HG03469 (cell line): ENCODE results near the gene SEMA3F.
"Not testable (repeated sequence)": the region's sequence is repeated elsewhere in the genome, so short reads cannot be mapped to it uniquely, and the experiment has no call there.

Experiments
- ATAC-seq: cut with Tn5 transposase; IDR thresholded peaks from one replicate; pipeline ENCODE4 v1.9.1; 2021; ENCODE audit warnings: mild to moderate bottlenecking, moderate library complexity, moderate number of reproducible peaks; ENCODE audit not compliant: unreplicated experiment

Gene SEMA3F

DNA sequence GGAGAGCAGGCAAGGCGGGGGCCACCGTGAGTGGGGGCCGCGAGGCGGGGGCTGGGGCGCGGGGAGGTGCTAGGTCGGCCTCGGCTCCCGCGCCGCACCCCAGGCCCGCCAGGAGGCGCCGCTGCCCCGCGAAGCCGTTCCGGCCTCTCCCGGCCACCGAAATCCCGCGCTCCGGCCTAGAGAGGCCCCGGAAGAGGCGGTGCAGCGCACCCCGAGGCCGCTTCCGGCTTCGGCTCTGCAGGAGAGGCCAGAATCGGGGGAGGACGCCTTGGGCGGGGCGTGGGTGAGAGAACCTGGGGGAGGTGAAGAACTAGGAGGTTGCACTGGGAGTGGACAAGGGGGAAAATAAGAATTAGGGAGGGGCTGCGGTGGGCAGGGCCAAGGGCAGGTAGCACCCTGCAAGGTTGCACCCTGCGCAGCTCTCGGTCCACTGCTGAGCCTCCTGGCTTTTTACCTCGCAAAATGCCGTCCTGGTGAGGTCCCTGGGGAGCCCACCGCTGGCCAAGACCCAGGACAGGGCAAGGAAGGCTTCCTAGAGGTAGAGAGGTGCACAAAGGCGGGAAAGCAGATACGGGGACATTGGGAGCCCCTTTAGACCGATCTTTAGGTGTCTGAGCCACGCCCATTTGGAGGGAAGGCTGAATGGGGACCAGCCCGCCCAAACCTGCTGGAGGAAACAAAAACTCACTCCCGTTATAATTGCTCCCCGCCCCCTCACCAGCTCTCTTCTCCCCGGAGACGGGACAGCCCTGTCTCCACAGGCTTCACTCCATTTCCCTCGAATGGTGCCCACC lies 72.5 kb downstream of the SEMA3F start:
- ATAC-seq: peak; percentile 69

- not testable (repeated sequence) for ATAC-seq
Measured at GRCh38 chr3:50228184-50228763, 73.2 kb downstream of the SEMA3F start.

DNA sequence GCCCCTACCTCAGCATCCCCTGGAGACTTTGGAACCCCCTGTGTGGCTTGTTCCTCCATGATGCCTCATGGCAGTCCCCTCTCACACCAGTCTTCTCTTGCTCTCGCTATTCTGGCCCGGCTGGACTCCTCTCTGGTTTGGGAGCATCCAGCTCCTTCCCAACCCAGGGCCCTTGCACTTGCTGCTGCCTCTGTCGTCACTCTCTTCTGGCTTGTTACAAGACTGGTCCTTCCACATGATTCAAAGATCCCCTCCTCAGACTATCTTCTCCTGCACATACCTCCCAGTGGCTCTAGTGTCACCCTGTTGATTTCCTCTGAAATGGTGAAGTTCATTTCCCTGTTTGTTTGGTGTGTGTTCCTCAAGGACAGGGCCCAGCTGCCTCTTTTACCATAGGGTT lies 74.4 kb downstream of the SEMA3F start:
- no peak for ATAC-seq

GRCh38 chr3:50230104-50230793 lies 75.1 kb downstream of the SEMA3F start:
- ATAC-seq: no peak

DNA sequence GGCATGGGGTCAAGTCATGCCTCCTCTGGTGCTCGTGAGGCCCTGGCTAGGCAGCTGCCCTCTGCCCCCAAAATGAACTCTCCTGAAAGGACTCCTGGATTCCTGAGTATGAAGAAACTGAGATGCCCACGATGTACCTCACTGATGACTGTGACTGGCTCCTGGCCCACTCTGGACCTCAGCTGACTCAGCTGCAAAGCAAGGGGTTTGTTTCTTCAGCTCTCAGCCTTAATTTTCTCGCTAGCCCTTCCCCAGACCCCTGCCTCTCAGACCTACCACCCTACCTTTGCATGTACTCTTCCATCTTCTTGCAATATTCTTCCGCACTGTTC lies 75.6 kb downstream of the SEMA3F start:
- no peak for ATAC-seq

DNA sequence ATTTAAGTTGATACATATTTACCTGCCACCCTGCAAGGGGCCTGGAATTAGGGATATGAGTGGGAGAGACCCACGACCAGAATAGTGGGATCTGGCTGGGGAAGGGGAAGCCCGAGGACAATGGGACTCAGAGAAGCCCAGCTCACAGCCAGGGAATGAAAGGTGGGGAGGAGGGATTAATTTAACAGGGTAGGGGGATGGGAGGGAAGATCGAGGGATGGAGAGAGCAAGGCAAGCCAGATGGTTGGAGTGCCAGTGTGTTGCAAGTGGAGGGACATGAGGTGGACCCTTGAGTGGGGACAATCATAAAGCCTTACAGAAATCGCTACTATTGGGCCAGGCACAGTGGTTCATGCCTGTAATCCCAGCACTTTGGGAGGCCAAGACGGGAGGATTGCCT lies 76.5 kb downstream of the SEMA3F start:
- ATAC-seq: no peak

DNA sequence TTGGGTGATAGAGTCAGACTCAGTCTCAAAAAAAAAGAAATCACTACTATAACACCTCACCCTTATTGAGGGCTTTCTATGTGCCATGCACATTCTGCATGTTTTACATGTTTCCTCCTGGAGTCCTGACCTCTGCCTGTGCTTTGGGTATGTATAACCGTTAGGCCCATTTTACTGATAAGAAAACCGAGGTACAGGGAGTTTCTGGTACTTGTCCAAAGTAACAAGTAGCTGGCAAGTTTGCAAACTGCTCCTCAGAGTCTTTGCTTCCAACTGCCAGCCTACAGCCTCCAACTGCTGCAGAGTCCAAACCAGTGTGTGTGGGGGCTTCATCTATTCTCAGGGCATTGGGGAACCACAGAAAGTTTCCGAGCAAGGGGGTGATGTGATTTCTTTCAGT lies 77.2 kb downstream of the SEMA3F start:
- no peak for ATAC-seq

- no peak for ATAC-seq
Measured at GRCh38 chr3:50233176-50233575, 78.1 kb downstream of the SEMA3F start.

DNA sequence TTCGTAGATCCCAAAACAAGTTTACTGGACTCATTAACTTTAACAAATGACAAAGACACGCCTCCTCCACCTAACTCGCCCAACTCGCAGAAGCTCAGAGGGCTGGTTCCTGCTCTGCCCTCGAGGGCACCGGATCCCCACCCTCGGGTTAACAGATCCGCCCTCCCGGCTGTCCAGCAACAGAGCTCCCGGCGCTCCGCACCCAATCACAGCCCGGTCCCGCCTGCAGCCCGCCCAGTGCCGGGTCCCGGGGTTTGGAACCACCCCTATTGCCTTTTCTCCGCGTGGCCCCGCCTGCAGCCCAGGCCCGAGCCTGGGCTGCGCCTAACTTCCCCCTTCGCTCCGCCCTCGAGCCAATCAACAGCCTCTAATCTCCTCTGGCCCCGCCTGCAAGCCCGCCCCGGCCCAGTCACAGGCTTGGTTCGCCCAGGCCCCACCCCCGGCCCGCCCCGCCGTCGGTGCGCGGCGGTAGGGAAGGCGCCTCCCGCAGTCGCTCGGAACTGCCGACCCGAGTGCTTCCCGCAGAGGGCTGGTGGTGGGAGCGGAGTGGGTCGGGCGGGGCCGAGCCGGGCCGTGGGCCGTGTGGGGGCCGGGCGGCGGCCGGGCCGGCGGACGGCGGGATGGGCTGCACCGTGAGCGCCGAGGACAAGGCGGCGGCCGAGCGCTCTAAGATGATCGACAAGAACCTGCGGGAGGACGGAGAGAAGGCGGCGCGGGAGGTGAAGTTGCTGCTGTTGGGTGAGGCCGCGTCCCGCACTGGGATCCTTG lies 80.8 kb downstream of the SEMA3F start, which contains the start of gene GNAI2:
Gene GNAI2 (plus strand): TSS at position 489 of the 768 bp plus-strand sequence. CDS start 132 bp downstream, at position 621.
- ATAC-seq: peak; percentile 81

DNA sequence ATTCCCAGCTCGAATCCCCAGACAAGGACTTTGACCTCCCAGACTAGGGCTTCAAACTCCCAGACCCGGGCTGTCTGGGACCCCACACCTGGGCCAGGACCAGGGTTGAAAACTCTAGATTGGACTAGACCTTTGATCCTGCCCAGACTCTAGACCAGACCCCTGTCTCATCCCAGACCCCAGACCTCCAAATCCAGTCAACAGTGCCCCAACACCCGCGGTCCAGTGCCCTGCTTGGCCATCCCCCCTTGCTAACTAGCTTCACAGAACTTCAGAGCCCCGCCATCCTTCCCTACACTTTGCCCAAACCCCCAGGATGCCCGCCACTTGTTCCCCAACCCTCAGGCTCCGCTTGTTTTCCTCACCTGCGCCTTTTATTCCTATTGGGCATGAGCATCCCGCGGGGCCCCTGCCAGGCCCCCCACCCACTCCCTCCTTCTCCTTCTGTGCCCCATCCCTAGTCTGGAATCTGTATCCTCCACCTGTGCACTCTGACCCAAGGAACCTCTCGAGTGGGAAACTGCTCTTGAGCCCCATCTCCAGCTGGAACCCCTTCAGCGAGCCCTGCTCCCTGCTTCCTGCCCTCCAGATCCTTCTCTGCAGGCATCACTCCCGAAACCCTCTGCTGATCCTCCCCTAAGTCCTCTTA lies 81.5 kb downstream of the SEMA3F start:
- ATAC-seq: no peak

DNA sequence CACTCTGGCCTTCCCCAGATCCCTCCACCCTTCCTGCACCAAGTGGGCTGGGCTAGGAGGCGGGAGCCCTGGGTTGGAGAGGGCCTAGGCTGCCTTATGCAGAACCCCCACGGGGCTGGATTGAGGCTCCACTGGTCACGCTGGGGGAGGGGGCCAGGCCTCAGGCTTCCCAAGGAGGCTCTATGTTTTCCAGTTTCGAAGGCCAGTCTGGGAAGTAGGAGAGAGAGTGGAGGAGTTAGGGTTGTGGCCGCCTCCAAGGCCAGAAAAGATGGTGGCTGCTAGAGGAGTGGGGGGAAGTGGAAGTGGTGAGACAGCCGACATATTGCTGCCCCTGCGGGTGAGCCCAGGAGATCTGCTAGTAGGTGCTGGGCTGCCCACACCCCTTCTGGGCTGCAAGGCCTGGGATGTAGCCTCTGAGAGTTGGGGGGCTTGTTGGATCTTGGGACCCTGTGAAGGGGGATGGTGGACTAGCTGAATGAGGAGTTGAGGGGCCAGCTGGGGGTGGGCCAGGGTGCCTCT lies 82.1 kb downstream of the SEMA3F start:
- no peak for ATAC-seq

DNA sequence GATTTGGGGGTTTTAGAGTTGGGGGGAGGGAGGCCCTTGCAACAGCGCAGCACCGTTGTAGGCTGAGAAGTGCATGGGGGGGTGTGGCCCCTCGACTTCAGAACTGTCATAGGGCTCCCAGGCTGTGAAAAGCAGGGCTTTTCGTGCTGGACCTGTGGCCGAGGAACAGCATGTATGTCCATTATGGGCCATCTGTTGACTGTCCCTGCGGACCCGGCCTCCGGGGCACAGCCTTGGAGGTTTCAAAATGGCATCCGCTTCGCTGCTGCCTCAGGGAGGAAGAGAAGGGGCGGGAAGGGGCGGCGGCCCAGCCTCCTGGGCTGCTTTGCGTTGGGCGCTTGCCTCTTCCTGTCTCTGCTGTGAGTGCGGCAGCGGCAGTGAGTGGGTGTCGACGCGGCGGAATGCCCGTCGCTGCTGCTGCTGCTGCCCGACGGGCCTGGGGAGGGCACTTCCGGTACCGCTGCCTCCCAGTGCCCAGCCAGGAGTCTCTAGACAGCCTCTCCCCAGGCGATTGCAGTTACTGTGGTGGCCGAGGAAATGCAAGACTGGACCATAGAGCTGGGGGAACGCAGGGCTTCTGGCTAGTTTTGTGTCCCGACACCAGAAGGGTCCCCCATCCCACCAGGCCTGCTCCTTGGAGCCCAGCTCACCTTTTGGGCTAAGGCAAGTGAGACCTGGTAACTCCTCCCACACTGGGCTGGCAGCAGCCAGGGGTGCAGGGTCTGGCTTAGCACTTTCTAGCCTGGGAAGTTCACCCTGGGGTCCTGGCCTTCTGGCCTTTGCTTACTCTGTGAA lies 82.8 kb downstream of the SEMA3F start:
- peak; percentile 25 for ATAC-seq

DNA sequence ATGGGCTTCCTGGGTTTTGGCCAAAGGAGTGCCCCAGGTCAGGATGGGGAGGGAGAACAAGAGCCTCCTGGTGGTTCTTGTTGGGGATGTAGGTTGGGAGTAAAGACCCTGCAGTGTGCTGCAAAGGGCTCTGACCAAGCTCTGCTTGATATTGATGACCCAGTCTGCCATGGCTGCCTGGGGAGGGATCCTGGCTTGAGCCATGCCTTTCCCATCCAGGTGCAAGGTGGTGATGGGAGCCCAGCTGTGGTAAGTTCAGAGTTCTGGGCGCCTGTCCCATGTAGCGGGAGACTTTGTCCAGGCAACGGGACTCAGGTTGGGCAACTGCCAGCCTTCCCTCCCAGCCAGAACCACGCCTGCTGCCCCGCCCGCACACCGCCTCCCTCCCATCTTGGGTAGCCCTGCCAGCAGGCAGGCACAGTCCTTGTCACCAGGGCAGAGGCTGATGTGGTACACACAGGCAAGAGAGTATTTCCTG lies 83.5 kb downstream of the SEMA3F start:
- ATAC-seq: no peak
